ENCODE measurements around the gene TEAD1.

TEAD1 gene

DNA sequence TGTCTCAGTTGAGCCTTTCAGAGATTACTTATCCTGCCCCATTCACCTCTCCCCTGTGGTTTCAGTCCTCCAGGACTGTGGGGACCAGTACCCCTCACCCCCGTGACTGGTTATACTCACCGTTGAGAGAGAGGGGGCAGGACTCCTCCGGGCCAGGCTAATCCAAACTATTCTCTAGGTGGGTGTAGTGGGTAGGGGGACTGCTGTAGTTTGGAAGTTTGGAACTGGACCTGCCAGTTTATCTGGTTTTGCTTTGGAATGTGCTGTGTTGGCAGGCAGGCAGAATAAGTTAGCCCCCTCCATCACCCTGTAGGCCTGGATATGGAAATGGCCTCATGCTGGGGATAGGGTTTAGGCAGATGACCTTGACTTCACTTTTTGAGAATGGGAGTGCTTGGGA, 13.5 kb downstream of the TEAD1 start:
- DNase-seq = no peak

DNA sequence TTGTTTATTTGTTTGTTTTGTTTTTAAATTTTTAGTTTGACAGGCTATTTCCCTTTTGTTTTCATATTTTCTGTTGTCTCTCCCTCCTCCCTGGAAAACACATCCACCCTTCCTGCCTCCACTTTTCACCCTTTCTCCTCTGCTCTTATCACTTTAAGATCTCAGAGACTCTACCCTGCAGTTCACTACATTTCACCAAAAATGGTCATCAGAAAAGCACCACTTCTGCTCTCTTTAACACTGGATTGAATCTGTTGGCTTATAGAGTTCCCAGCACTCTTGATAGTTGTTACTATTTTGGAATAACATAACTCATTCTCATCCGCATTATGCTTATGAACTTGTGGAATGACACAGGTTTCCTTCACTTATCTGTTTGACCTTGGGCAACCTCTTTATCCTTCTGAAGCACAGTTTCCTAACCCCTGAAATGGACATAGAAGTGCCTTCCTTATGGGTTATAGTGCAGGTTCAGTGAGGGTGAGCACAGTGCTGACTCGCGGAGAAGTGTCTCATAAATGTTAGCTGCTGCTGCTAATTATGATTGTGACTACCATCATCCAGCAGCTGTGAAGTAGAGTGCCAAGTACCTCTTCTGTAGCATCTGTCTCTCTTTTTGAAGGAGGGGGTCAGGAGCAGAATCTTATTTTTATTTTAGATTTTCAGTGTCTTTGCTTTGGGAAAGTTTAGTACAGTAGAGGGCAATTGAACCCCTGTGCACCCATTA, 15.0 kb downstream of the TEAD1 start:
- no peak for DNase-seq

DNA sequence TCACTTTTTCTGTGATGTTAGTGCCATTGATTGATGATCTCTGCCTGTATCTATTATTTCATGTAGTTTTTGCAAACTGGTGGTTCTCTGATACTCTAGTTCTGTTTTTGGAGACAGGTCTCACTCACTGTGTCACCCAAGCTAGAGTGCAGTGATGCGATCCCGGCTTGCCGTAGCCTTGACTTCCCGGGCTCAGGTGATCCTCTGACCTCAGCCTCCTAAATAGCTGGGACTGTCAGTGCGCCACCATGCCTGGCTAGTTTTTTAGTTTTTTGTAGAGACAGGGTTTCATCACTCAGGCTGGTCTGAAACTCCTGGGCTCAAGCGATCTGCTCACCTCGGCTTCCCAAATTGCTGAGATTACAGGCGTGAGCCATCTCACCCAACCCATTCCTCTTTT, 16.4 kb downstream of the TEAD1 start:
- no peak for DNase-seq

DNA sequence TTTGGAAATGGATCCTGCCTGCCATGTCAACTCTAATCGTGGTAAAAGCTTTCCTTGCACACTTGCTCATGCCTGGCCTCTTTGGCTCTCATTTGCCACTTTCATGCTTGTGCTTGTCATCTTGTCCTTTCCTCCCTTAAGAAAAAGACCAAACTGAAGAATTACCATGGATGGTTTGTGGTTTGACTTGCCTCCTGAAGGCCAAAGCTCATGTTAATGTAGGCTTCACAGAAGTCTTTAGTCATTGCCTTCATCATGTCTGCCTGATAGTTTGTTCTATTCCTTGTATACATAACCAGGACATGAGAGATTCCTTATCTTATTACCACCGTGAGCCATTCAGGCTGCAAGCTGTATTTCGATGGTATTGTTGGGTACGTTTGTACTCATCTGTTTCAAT, 17.3 kb downstream of the TEAD1 start:
- no peak for DNase-seq

DNA sequence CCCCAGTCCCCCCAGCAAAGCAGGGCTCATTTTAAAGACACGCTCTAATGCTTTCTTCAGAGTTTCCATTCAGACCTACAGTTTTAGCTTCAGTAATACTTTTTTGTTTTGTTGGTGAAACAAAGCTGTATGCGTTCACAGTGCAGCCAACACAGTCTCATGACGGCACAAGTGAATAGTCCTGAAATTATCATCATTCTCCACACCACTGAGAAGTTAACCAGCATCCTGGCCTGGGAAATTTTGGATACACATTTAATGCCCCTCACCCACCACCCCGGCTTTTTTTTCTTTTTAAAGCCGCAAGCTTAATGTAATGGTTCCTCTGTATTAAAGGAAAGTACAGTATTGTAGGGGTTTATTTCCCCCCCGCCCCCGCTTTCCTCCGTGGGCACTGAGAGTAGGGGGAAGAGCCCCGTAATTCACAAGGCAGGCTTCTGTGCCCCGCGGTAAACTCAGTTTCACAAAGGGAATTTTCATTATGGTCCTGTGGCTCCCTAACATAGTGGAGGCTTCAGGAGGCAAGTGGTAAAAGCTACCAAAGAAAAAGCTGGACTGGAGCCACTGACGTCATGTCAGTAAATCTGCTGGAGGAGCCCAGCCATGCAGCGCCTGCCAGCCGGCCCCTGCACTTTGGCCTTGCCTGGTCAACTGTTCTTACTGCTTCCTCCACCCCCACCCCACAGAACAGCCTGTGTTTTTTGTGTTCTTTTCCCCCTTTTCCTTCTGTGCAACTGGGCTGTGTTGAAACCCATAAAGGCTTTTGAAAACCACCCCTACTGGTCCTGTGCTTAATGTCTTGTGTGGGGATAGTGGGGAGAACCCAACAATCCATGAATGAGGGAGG, 18.2 kb downstream of the TEAD1 start:
- no peak for DNase-seq

DNA sequence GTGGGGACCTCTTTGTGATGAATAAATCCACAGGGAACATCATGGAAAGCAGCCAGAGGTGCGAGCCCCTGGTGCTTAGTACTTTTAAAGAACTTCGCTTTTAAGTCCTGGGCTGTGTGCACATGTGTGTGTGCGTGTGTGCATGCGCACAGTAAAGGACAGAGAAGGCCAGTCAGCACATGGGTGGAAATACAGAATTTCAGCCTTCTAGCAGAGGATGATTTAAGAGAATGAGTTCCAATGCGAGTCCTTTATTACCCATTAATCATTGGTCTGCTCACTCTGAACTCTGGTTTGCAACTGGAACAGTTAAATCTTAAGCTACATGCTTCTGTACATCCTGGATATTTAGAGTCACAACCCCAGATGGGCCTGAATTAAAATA, 18.9 kb downstream of the TEAD1 start:
- DNase-seq = no peak

DNA sequence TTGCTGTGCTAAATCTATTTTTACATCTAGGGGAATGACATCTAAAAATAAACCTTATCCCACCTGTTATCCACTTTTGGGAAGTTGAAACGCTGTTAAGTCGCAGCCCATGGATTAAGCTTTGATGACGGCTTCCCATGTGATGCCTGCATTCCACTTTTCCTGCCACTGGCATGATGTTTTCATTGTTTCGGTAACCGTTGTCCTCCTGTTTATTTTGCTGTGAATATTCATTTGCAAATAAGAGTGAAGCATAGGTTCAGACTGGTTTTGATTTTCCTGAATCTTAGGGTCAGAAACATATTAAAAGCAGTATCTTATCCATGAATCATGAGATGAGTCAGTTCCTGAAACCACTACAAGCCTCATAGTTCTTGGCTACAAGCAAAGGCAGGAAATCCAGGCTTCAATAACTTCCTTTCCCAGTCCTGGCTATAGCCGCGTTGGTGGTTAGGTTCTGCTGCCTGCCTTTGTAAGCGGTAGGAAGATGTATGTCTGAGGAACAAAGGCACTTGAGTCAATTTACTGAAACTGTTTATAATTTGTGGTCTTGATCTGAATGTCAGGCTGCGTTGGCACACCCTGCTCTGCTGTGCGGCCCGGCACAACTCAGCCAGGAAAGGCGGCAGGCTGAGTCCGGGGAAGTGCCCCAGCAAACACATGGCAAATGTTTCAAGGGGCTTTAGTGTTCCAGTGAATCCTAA, 19.4 kb downstream of the TEAD1 start:
- no peak for DNase-seq

DNA sequence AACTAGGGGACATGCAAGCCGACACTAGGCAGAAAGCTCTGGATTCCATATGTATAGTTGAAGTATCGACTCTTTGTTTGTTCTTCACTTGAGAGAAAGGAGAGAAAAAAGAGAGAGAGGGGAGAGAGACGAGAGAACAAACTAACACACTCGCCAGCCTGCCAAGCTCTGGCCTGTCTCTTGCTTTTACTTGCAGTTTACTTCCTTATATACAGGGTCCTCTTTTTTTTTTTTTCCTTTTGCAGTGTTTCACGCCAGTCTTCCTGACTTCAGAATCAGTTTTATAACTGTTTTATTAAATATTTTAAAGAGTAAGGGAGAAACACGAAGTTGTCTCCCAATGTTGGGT, 19.9 kb downstream of the TEAD1 start:
- DNase-seq = no peak

DNA sequence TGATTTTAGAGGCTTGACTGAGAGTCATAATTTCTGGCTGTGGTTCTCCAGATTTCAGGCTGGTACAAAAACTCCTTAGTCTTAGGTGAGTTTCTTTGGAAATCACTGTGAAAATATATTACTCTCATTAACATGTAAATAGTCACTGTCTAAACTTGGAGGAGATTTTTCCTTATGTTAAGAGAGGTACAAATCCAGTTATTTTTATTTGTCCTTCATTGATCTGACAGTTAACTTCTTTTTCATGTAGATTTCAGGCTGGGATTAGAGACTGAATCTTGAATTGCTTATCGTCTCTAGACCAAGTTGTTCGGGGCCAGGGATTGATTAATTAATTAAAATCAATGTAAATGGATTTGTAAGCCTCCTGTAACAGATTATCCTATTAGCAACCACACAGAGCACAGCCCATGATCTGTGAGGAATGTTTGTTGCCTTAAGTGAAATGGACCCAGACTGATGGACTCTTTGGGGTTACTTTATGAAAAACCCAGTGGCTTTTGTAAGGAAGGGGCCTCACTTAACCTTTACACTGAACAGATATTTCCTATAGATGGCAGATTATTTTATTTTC, 21.1 kb downstream of the TEAD1 start:
- no peak for DNase-seq

DNA sequence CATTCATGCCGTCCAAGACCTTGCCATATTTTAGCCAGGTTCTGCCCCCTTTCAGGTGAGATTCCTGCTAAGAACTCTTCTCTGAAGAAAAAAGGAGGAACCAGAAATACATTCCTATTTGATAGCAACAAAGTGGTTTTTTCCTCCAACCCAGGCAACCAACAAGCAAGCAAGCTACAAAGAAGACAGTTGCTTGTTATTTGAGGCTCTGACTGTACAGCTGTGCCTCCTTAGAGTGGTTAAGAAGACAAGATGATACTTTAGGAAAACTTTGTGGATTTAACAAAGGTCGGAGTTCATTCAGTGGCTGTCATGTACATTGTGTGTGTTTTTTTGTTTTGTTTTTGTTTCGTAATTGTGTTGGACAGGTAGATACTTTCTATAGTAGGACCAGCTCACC, 21.7 kb downstream of the TEAD1 start:
- no peak for DNase-seq

DNA sequence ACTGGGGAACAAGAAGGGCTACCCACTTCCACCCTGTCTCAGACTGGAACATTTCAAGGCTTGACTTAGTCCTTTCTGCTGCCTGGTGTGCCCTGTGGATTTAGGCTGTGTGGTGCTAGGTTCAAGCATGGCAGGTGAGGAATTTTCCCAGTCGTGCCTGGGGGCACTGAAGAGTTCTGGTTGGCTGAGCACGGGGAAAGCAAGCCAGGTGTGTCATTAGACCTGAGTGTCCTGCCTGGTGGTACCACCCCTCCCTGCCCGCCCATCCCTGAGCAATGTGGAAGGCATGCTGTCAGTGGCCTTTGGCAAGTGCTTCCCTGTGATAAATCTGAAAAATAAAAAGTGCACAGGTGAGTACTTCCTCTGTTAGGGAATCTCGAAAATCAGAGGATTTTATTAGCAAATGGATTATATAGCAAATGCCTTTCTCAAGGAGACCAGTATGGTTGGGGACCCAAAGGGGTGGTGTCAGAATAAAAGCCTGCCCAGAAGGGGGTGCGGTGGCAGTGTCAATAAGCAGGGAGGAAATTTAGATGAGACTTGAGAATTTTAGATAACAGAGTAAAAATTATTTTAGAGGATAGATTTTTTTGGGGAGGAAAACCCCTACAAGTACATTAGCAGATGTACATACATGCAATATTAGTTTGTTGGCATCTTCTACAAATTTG, 22.8 kb downstream of the TEAD1 start:
- DNase-seq = no peak

DNA sequence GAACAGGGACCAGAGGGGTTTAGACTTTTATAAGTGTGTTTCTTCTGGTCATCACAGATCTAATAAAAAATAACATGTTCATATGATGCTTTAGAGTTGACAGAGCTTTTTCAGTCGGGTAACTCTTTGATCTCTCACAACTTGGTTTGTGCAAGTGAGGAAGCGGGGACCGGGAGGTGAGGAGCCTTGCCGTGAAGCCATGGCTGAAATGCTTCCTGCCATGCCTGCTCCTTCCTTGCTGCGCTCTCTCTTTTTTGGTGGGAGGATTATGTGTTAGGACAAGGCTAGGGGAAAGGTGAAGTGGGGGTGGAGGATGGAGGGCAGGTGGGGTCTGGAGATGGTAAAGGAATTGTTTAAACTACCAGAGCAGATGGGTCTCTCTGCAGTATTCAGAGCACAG, 23.8 kb downstream of the TEAD1 start:
- DNase-seq = no peak

DNA sequence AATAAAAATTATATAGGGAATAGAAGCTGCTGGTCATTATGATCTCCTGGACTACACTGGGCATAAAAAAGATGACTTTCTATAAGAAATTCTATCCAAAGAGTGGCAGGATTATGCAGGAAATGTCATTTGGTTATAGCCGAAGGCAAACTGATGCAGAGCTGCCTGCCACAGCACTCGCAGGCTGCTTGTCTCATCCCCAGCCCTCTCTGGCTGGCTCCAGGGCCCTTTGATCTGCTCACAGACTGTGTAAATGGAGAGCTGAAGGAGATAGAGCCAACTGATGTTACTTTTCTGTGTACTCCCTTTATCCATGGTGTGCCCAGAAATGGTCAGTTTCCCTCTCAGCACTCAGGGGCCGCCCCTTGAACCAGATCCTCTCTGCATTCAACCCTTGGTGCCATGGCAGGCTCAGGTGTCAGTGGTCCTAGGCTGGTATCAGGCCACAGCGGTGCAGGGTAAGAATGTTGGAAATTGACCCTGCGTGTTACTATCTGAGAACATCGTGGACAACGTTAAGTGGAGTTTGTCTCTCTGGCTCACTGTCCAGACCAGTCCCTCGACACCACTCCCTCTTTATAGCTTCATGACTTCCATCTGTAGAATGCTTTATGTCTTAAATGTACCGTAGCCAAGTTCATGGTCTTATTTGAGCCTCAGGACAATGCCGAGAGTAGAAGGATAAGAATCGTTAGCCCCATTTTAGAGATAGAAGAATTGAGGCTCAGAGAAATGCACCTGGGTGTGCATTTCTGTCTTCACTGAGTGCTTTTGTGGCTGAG, 27.8 kb downstream of the TEAD1 start:
- DNase-seq = no peak

DNA sequence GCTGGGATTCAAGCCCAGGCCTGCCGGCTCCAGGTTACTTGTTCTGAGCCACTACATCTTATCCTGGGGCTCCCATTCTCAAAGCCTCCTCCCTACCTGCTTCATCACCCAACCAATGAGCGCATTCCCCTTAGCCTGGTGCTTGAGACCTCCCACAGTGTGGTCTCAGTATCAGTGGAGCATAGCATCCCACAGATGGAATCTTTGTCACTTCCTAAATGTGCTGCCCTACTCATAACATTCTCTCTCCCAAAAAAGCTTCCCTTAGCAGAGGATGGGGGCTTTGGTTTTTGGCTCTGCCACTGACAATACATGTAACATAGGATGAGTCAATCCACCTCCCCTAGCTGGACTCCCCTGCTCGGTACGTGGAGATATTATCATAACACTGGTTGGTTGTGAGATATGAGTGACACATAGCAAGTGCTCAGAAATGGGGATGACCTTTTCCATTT, 28.8 kb downstream of the TEAD1 start:
- DNase-seq = no peak

DNA sequence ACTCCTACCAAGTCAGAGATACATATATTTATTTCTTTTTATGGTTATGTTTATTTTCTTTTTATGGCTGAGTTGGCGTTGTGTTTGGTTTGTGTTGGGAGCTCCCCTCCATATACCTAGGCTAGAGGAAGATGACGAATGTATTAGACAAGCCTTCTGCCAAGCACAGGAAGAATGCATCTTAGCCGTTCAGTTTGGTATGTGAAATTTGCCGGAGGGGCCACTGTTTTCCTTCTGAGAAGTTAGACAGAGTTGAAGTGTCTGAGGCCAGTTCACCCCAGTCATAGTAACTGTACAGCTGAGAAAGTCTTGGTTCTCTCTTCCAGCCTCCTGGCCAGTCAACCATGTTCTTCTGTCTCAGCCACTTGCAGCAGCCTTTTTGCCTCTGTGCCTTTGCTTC, 29.8 kb downstream of the TEAD1 start:
- DNase-seq = no peak

DNA sequence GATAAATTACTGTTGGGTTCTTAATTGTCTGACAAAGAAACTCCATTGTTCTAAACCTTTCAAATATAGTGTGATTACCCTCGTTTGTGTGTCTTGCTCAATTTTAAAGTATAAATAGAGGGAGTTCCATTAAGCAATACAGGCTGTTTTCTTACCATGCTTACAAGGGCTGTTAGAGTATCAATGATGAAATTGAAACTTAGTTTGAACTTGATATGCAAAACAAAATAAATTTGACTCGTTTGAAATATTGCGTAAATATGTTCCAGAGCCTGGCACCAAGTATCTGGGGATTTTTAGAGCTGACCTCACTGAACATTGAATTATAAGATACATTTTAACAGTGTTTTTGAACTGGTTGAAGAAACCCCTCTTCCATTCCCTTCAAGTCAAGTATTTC, 31.7 kb downstream of the TEAD1 start:
- no peak for DNase-seq

DNA sequence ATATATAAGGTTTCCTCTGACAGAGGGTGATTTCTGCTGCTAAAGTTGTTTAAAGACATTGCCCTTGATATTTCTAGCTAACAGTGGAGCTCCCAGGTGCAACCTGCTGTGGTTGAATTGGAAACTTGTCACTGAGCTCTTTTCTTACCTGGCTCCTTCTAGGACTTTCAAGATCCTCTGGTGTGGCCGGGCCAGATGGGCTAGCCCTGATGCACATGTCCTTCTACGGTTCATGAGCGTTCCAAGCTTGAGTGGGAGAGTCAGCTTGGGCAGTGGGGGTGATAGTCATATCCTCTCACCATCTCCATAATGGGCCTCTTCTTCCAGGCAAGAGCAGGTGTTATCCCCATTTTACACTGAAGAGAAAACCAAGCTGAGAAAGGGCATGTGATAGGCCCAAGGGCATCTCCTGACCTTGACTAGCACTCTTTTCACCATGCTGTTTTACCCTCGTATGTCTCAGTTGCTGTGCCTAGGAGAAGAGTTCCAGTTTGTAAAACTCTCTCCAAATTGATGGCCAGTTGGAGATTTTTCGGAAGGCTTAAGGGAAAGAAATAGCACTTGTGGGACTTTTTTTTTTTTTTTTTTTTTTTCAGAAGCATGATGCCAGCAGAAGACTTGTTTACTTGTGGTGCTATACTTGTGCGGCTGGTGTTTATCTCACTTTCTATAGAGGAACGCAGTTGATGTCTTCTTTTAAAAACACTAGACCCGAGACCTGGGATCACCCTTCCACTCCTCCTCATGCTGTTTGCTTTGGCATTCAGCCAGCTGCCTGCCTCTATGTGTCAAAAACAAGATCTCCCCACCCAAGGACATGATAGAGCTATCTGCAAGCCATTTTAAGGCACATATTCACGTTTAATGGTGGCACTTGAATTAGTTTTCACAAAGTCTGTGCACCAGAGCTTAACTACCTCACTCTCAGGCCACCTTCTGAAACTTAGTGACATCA, 32.6 kb downstream of the TEAD1 start:
- DNase-seq = no peak

DNA sequence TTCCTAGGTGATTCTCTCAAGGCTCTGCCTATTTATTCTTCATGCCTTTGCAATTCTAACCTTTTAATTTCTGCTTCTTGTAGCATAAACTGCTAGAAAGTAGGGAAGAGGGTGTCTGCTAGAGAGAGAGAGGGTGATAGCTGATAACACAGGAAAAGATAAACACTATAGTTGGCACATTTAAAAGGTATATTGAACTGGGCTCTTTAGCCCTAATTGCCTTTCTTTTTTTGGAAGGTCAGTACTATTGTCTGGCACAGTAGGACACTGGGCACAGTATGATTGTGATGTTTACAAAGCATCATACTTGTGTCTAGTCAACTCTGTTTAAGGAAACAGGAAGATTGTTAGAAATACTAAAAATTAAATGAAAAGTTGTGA, 33.3 kb downstream of the TEAD1 start:
- DNase-seq = no peak

DNA sequence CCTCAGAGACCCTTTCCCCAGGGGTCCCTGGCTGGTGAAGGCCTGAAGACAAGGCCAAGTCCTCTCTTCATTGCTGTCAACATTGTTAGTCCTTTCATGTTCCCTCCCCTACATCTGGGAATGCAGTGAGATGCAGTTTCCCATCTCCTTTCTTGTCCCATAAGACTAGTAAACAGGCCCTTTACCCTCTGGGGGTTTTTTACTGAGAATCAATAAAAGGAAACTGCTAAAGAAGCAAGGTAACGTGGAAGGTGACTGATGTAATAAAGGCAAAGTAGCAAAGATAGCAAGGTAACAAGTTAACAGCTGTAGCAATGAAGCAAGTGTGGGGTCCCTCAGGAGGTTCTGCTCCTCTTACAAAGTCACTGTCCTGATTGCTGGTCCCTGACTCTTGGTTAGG, 37.3 kb downstream of the TEAD1 start:
- DNase-seq = no peak

DNA sequence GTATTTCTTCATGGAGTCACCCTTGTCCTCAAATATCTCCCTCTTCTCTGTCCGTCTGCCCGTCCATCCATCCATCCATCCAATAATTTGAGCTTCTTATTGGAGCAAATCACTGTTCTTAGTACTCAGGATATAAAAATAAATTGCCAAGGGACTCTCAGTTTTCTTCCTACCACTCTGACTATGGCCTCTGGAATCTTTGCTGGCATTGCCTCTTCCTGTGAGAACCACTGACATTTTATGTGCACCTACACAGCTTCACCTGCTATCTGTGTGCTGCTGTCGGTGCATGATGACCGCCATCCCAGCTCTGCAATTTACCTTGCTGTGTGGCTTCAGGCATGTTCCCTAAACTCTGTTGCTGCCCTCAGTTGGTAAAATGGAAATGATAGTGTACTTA, 37.9 kb downstream of the TEAD1 start:
- DNase-seq = no peak

DNA sequence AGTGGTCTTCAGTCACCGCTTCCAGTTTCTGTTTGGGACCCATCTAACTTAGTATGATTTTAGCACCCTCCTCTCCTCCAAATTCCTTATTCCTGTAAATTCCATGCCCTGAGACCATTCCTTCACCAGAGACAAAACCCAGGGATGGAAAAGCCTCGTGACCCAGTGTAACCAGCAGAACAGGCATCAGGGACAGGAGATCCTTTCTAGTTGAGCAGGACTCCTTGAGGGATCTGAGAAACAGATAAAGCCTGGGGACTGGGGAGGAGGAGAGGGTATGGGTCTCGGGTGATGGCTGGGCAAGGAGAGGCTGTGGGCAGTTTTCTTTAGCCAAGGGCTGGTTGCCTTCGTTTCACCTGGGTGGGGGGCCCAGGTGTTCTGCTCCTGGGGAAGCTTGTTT, 40.9 kb downstream of the TEAD1 start:
- DNase-seq = no peak

Measured in AML-193 (cell line).